Liver (tissue), 9 donors: ENCODE measurements around the gene CAMSAP3. TPM values are rescaled to one million over a fixed set of nuclear protein-coding genes. Genes with fewer than 3 reads are reported as not detected.

Experiments used
- DNase-seq: peaks from one replicate; pipeline ENCODE4 v3.0.0-alpha.2; 2017; ENCODE audit warnings: low spot score
- H3K27ac ChIP-seq, 2 donors: one replicate each; pipeline ENCODE4 v1.7.0; 2013; ENCODE audit warnings: inconsistent platforms in 2 of 2, low read length in 2 of 2, control low read depth in 1 of 2, low read depth in 1 of 2, mild to moderate bottlenecking in 1 of 2
- H3K27me3 ChIP-seq, 4 donors: one replicate each; pipeline versions ENCODE4 v1.6.1 to v1.7.0; 2013; ENCODE audit warnings: low read length in 3 of 4, inconsistent platforms in 1 of 4, mild to moderate bottlenecking in 1 of 4, moderate library complexity in 1 of 4; ENCODE audit not compliant: control insufficient read depth in 4 of 4, insufficient read depth in 4 of 4
- H3K36me3 ChIP-seq, 4 donors: one replicate each; pipeline versions ENCODE4 v1.6.1 to v1.7.0; 2013; ENCODE audit warnings: low read length in 3 of 4, mild to moderate bottlenecking in 3 of 4, low read depth in 1 of 4, moderate library complexity in 1 of 4; ENCODE audit not compliant: control insufficient read depth in 4 of 4, insufficient read depth in 3 of 4
- H3K4me1 ChIP-seq, 4 donors: one replicate each; pipeline versions ENCODE4 v1.6.1 to v1.7.0; 2013; ENCODE audit warnings: low read length in 3 of 4, mild to moderate bottlenecking in 3 of 4, moderate library complexity in 1 of 4; ENCODE audit not compliant: control insufficient read depth in 4 of 4, insufficient read depth in 4 of 4
- H3K4me3 ChIP-seq, 3 donors: one replicate each; pipeline versions ENCODE4 v1.6.1 to v1.7.0; 2013; ENCODE audit warnings: low read length in 3 of 3, control low read depth in 1 of 3, low read depth in 1 of 3, mild to moderate bottlenecking in 1 of 3
- H3K9ac ChIP-seq, 2 donors: one replicate each; pipeline ENCODE4 v1.7.0; 2013; ENCODE audit warnings: low read length in 2 of 2, mild to moderate bottlenecking in 2 of 2, moderate library complexity in 2 of 2, control low read depth in 1 of 2, low read depth in 1 of 2
- H3K9me3 ChIP-seq, 4 donors: one replicate each; pipeline versions ENCODE4 v1.6.1 to v1.7.0; 2013; ENCODE audit warnings: low read length in 3 of 4; ENCODE audit not compliant: control insufficient read depth in 4 of 4
- EGR1 ChIP-seq, 2 donors: IDR thresholded peaks; 2 replicates each; pipeline ENCODE4 v1.6.1; 2016 to 2018; ENCODE audit warnings: antibody characterized with exemption in 2 of 2, low read depth in 2 of 2
- FOXA2 ChIP-seq: IDR thresholded peaks from 2 replicates; pipeline ENCODE4 v1.6.1; 2016; ENCODE audit warnings: antibody characterized with exemption
- GABPA ChIP-seq, 2 donors: IDR thresholded peaks in 1 of 2; conservative IDR thresholded peaks in 1 of 2; 2 replicates each; pipeline ENCODE4 v1.6.1; 2016; ENCODE audit warnings: antibody characterized with exemption in 2 of 2, mild to moderate bottlenecking in 1 of 2, moderate library complexity in 1 of 2
- HNF4A ChIP-seq, 2 donors: conservative IDR thresholded peaks; 2 replicates each; pipeline ENCODE4 v1.6.1; 2016; ENCODE audit warnings: antibody characterized with exemption in 2 of 2, mild to moderate bottlenecking in 2 of 2
- HNF4G ChIP-seq: IDR thresholded peaks from 2 replicates; pipeline ENCODE4 v1.6.1; 2016; ENCODE audit warnings: antibody characterized with exemption
- JUND ChIP-seq, 2 donors: IDR thresholded peaks; 2 replicates each; pipeline ENCODE4 v1.6.1; 2016; ENCODE audit warnings: antibody characterized with exemption in 2 of 2
- NR2F2 ChIP-seq: IDR thresholded peaks from 2 replicates; pipeline ENCODE4 v1.6.1; 2016; ENCODE audit warnings: antibody characterized with exemption
- RAD21 ChIP-seq, 2 donors: IDR thresholded peaks; 2 replicates each; pipeline ENCODE4 v1.6.1; 2016; ENCODE audit warnings: antibody characterized with exemption in 2 of 2, mild to moderate bottlenecking in 2 of 2
- RXRA ChIP-seq, 2 donors: IDR thresholded peaks; 2 replicates each; pipeline ENCODE4 v1.6.1; 2017 to 2018; ENCODE audit warnings: antibody characterized with exemption in 2 of 2, mild to moderate bottlenecking in 1 of 2
- SP1 ChIP-seq: IDR thresholded peaks from 2 replicates; pipeline ENCODE4 v1.6.1; 2018; ENCODE audit warnings: antibody characterized with exemption, mild to moderate bottlenecking
- TAF1 ChIP-seq: conservative IDR thresholded peaks from 2 replicates; pipeline ENCODE4 v1.6.1; 2016; ENCODE audit warnings: antibody characterized with exemption, mild to moderate bottlenecking
- YY1 ChIP-seq: IDR thresholded peaks from 2 replicates; pipeline ENCODE4 v1.6.1; 2016; ENCODE audit warnings: antibody characterized with exemption, mild to moderate bottlenecking
- ZBTB33 ChIP-seq: IDR thresholded peaks from 2 replicates; pipeline ENCODE4 v1.6.1; 2016; ENCODE audit warnings: antibody characterized with exemption
- WGBS: extraction: QIAGEN DNeasy Blood & Tissue Kit; methylation state at CpG from one replicate; pipeline ENCODE4 v1.1.7; 2013; 5-methylcytosine and 5-hydroxymethylcytosine counted together
- polyA plus RNA-seq, 2 donors: library from polyadenylated mRNA; stranded (reverse) in 1 of 2; unstranded in 1 of 2; fragments of 200-250 nt in 1 of 2; fragments of >200 nt in 1 of 2; fragmentation: Nextera tagmentation in 1 of 2; extraction: Ambion mirVana in 1 of 2; gene quantifications; one replicate each; pipeline versions ENCODE4 v1.2.1 to v1.2.3, GENCODE V29; 2013 to 2015
- total RNA-seq, 2 donors: library from RNA; depleted of rRNA; stranded (reverse); fragments of >200 nt; gene quantifications; one replicate each; pipeline ENCODE4 v1.2.3, GENCODE V29; 2014
- TF ChIP-seq, protein P1 (sequence below): IDR thresholded peaks from 2 replicates; pipeline ENCODE4 v1.6.1; 2016; ENCODE audit warnings: antibody characterized with exemption
- TF ChIP-seq, protein P2 (sequence below): IDR thresholded peaks from 2 replicates; pipeline ENCODE4 v1.6.1; 2016; ENCODE audit warnings: antibody characterized with exemption
- donor health status: healthy.
- donor health status: healthy.
- donor health status: healthy.
- donor health status: healthy.
- donor health status: healthy.

The CAMSAP3 gene
- total and polyA plus RNA-seq, 4 donors, result 4.4 to 19.1 (median 9.8) TPM

DNA sequence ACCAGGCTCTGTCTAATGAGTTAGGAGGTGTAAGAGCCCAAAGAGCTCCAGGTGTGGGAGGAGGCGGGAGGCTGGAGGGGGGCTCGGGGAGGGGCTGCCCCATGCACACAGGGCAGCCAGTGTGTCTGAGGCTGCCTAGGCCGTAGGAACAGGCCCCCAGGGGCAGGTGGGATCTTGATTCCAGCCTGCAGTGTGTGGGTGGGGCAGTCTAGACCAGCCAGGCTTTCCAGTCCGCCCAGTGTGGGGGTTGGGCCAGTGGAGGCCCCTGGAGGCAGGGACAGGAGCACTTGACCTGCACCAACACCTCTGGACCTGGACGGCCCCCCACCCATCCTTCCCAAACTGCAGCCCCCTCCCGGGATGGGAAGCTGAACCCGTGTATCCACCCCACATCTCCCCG, 5.4 kb upstream of the CAMSAP3 start:
- Histone ChIP-seq H3K36me3 (no peaks in the 10 kb centered on the region), H3K27me3 (no peaks in the 10 kb centered on the region), H3K4me3 (no peak overlapping the region), H3K27ac (no peak overlapping the region), H3K4me1 (no peaks in the 10 kb centered on the region), H3K9ac (no peak overlapping the region), H3K9me3 (no peaks in the 10 kb centered on the region)
- 56% methylated on average over 8 of the region's 8 CpGs for WGBS
- DNase-seq, result no peak
- TF ChIP-seq HNF4G, result no peak
- TF ChIP-seq TAF1, result no peak
- no peak for TF ChIP-seq GABPA (IDR thresholded peaks at IDR 0.05 in 1 of 2, conservative IDR thresholded peaks at IDR 0.05 in 1 of 2)
- TF ChIP-seq RAD21 (IDR thresholded peaks at IDR 0.05), result no peak
- no peak for TF ChIP-seq JUND (IDR thresholded peaks at IDR 0.05)
- TF ChIP-seq, protein P1, sequence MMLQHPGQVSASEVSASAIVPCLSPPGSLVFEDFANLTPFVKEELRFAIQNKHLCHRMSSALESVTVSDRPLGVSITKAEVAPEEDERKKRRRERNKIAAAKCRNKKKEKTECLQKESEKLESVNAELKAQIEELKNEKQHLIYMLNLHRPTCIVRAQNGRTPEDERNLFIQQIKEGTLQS, result no peak
- TF ChIP-seq NR2F2, result no peak

DNA sequence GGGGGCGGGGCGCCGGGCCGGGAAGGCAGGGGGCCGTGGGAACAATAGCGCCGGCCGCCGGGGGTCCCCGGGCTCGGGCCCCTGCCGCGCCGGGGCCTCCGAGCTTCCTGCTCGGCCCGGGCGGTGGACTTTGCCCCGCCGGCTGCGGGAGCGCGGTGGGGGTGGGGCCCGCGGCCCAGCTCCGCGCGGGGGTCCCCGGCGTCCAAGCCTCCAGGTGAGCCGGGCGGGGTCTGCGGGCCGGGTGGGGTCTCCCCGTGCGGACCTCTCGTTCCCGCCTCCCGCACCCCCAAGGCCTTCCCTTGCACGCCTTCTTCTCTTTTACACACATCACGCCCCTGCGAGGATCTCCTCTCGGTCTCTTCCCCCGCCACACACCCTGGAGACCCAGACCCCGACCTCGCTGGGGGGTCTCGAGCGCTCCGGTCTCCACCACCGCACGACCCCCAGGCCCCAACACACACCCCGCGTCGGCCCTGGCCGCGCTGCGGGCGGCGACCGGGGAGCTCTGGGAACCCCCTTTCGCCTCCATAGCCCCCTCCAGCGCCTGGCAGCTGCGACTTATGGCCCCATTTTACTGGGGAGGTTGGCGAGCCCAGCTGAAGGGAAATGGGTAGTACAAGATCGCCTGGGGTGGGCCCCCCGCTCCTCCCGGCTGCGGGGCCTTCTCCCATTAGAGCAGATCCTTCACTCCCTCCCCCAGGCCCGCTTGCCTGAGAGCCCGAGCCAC, 711 bp downstream of the CAMSAP3 start:
- Histone ChIP-seq H3K36me3 (peaks cover 0 to 2% (median 0%) of the 10 kb centered on the region in 4 donors), H3K9me3 (no peaks in the 10 kb centered on the region), H3K27me3 (no peaks in the 10 kb centered on the region), H3K27ac (peak overlapping the region; percentile 22 to 50), H3K4me3 (peak overlapping the region; percentile 26 to 97 (median 79)), H3K4me1 (peaks cover 2 to 13% (median 6%) of the 10 kb centered on the region in 4 donors), H3K9ac (peak overlapping the region in 1 of 2 donors; percentile 1)
- no peak for DNase-seq
- TF ChIP-seq NR2F2 (no peak), ZBTB33 (no peak), HNF4A (conservative IDR thresholded peaks at IDR 0.05) (peak in 1 of 2 donors; percentile 35), FOXA2 (no peak), TAF1 (no peak)
- 3% methylated on average over 70 of the region's 70 CpGs for WGBS

- Histone ChIP-seq H3K27ac (no peak overlapping the region), H3K36me3 (peaks cover 0 to 2% (median 0%) of the 10 kb centered on the region in 4 donors), H3K9ac (no peak overlapping the region), H3K27me3 (no peaks in the 10 kb centered on the region), H3K4me1 (peaks cover 4 to 21% (median 8%) of the 10 kb centered on the region in 4 donors), H3K9me3 (no peaks in the 10 kb centered on the region), H3K4me3 (no peak overlapping the region)
- no peak for DNase-seq
- TF ChIP-seq, protein P2, sequence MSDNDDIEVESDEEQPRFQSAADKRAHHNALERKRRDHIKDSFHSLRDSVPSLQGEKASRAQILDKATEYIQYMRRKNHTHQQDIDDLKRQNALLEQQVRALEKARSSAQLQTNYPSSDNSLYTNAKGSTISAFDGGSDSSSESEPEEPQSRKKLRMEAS, result no peak
- no peak for TF ChIP-seq EGR1 (IDR thresholded peaks at IDR 0.05; ENCODE audit: low read depth in 2 of 2)
- TF ChIP-seq ZBTB33, result no peak
- no peak for TF ChIP-seq TAF1
- TF ChIP-seq SP1, result no peak
- TF ChIP-seq HNF4A (conservative IDR thresholded peaks at IDR 0.05), result no peak
- TF ChIP-seq YY1, result no peak
- no peak for TF ChIP-seq NR2F2
- no peak for TF ChIP-seq GABPA (IDR thresholded peaks at IDR 0.05 in 1 of 2, conservative IDR thresholded peaks at IDR 0.05 in 1 of 2)
- TF ChIP-seq JUND (IDR thresholded peaks at IDR 0.05), result no peak
- no peak for TF ChIP-seq RXRA (IDR thresholded peaks at IDR 0.05)
- 76% methylated on average over 9 of the region's 9 CpGs for WGBS
These were observed 2.0 kb downstream of the CAMSAP3 start for GRCh38 chr19:7597689-7598088.
